Panc1 (cell line): ENCODE data around the gene CCDC192. TPM values are rescaled to one million over a fixed set of nuclear protein-coding genes. Genes with fewer than 3 reads are reported as not detected.

Experiments
- ATAC-seq: fragments of 200-7000 bp; cut with Tn5 transposase; 2 replicates; pipeline ENCODE4 v1.9.1; 2020; ENCODE audit warnings: mild to moderate bottlenecking, moderate library complexity
- BruUV-seq: library from RNA; stranded (reverse); fragments of 400-500 nt; replicated peaks from 2 replicates; lab custom pipeline; 2021; lab: Mats Ljungman, UMichigan
- CTCF ChIA-PET: fragments of 300-600 bp; sonication (Branson Sonifier 250); formaldehyde crosslinking; loops from one replicate; lab custom pipeline; 2022; ENCODE audit warnings: antibody characterized with exemption; lab: Charles Lee
- POLR2A ChIA-PET: fragments of 300-600 bp; sonication (Branson Sonifier 250); formaldehyde crosslinking; loops from one replicate; lab custom pipeline; 2022; ENCODE audit warnings: antibody characterized with exemption; lab: Charles Lee
- DNase-seq: peaks from one replicate; pipeline ENCODE4 v3.0.0-alpha.2; 2010; ENCODE audit warnings: low read depth, low spot score
- H3K27ac ChIP-seq: 2 replicates; pipeline ENCODE4 v1.5.1; 2011; ENCODE audit warnings: mild to moderate bottlenecking, low read length, inconsistent platforms
- H3K27me3 ChIP-seq: fragments of 200-500 bp; sonication (Bioruptor generic); 2 replicates; pipeline ENCODE4 v1.6.0; 2014; ENCODE audit warnings: low read length, inconsistent platforms; ENCODE audit not compliant: control insufficient read depth, insufficient read depth
- H3K36me3 ChIP-seq: fragments of 200-500 bp; sonication (Bioruptor generic); 2 replicates; pipeline ENCODE4 v1.5.1; 2014; ENCODE audit warnings: inconsistent platforms, mild to moderate bottlenecking, low read length, moderate library complexity; ENCODE audit not compliant: control insufficient read depth, insufficient read depth
- H3K4me1 ChIP-seq: 2 replicates; pipeline ENCODE4 v1.5.1; 2011; ENCODE audit warnings: inconsistent platforms, mild to moderate bottlenecking, low read length, moderate library complexity; ENCODE audit not compliant: control insufficient read depth, insufficient read depth
- H3K4me3 ChIP-seq, 2 experiments: 2 replicates each; pipeline ENCODE4 v1.5.1; 2011 to 2012; ENCODE audit warnings: low read depth in 2 of 2, low read length in 2 of 2, mild to moderate bottlenecking in 2 of 2, inconsistent platforms in 1 of 2, moderate library complexity in 1 of 2
- H3K9me3 ChIP-seq: fragments of 200-500 bp; sonication (Bioruptor generic); 2 replicates; pipeline ENCODE4 v1.5.1; 2014; ENCODE audit warnings: low read depth, mild to moderate bottlenecking, inconsistent platforms, low read length, moderate library complexity; ENCODE audit not compliant: control insufficient read depth, insufficient read depth
- CTCF ChIP-seq: fragments of 450-650 bp; IDR thresholded peaks from 2 replicates; pipeline ENCODE4 v1.5.1; 2017; ENCODE audit warnings: mild to moderate bottlenecking
- POLR2AphosphoS5 ChIP-seq: IDR thresholded peaks from 2 replicates; pipeline ENCODE4 v1.6.1; 2012; ENCODE audit warnings: mild to moderate bottlenecking, low read depth, low read length, moderate library complexity
- REST ChIP-seq, 2 experiments: IDR thresholded peaks; 2 replicates each; pipeline ENCODE4 v1.6.1; 2011 to 2012; ENCODE audit warnings: low read depth in 2 of 2, control low read depth in 1 of 2, low read length in 1 of 2, mild to moderate bottlenecking in 1 of 2, moderate library complexity in 1 of 2; ENCODE audit not compliant: insufficient read depth in 1 of 2
- SIN3A ChIP-seq: IDR thresholded peaks from 2 replicates; pipeline ENCODE4 v1.6.1; 2012; ENCODE audit warnings: low read depth, mild to moderate bottlenecking, low read length, moderate library complexity, borderline replicate concordance; ENCODE audit not compliant: insufficient read depth
- TCF7L2 ChIP-seq: IDR thresholded peaks from 2 replicates; pipeline ENCODE4 v1.6.1; 2011; ENCODE audit warnings: mild to moderate bottlenecking, low read depth, low read length, inconsistent platforms
- in situ Hi-C: cut with HindIII; loops from 2 replicates; pipeline ENCODE4 v1.10.0; 2016; ENCODE audit warnings: low sequenced_read_pairs, low pct_unique_long_range_greater_than_20kb
- intact Hi-C: fragments of 100-400 bp; cut with micrococcal nuclease; formaldehyde crosslinking; loops from one replicate; pipeline ENCODE4 v1.10.0; 2022; ENCODE audit not compliant: unreplicated experiment
- total RNA-seq: library from RNA; stranded (reverse); gene quantifications from one replicate; pipeline ENCODE4 v1.2.1, GENCODE V29; 2021; ENCODE audit not compliant: unreplicated experiment

CCDC192 gene
- total RNA-seq, 1 experiment from 2014 or later = not detected

- Histone ChIP-seq H3K9me3 (no peaks in the 10 kb centered on the region), H3K27me3 (no peaks in the 10 kb centered on the region), H3K4me1 (no peaks in the 10 kb centered on the region), H3K4me3 (no peak overlapping the region), H3K36me3 (no peaks in the 10 kb centered on the region), H3K27ac (no peak overlapping the region)
- CTCF ChIA-PET = interaction anchor here (0.6 kb wide), 2 partner anchors 485 to 549 kb away, joined by 4 to 19 read pairs; no protein-coding TSS in a partner anchor
- ATAC-seq (no peak), DNase-seq (no peak)
- no TSS peak for BruUV-seq
- in situ Hi-C loops = no loop called here
- POLR2A ChIA-PET = no interaction called here
- TF ChIP-seq CTCF = no peak
- TF ChIP-seq SIN3A = no peak
- no peak for TF ChIP-seq REST (IDR thresholded peaks at IDR 0.05; ENCODE audit: insufficient read depth in 1 of 2, low read depth in 2 of 2, low read length in 1 of 2)
- no peak for TF ChIP-seq POLR2AphosphoS5
- TF ChIP-seq TCF7L2 = no peak
- intact Hi-C loops = no loop called here
These were observed 274.0 kb downstream of the CCDC192 start for GRCh38 chr5:127976991-127977717.

GRCh38 chr5:127978738-127979300, 275.6 kb downstream of the CCDC192 start:
- BruUV-seq = no TSS peak
- Histone ChIP-seq H3K27me3 (no peaks in the 10 kb centered on the region), H3K4me1 (no peaks in the 10 kb centered on the region), H3K27ac (no peak overlapping the region), H3K9me3 (no peaks in the 10 kb centered on the region), H3K4me3 (no peak overlapping the region), H3K36me3 (no peaks in the 10 kb centered on the region)
- intact Hi-C loops (no loop called here), in situ Hi-C loops (no loop called here)
- ATAC-seq (no peak), DNase-seq (no peak)
- ChIA-PET POLR2A (interaction anchor here (0.7 kb wide), 1 partner anchor 77 kb away, joined by 3 read pairs; no protein-coding TSS in a partner anchor), CTCF (no interaction called here)
- no peak for TF ChIP-seq REST (IDR thresholded peaks at IDR 0.05; ENCODE audit: insufficient read depth in 1 of 2, low read depth in 2 of 2, low read length in 1 of 2)
- no peak for TF ChIP-seq SIN3A
- TF ChIP-seq CTCF = no peak
- no peak for TF ChIP-seq POLR2AphosphoS5
- no peak for TF ChIP-seq TCF7L2
